Left ventricle myocardium inferior (tissue), 1 donor: ENCODE results near the gene SLC15A4. TPM values are rescaled to one million over a fixed set of nuclear protein-coding genes. Genes with fewer than 3 reads are reported as not detected.
A peak's percentile ranks its signal among the peaks of the same experiment; 100 is the strongest.

Experiments
- DNase-seq: peaks from one replicate; pipeline ENCODE4 v3.0.0-alpha.2; 2020
- H3K27ac ChIP-seq: fragments of 200-600 bp; replicated peaks from 2 replicates; pipeline ENCODE4 v1.8.0; 2021
- H3K27me3 ChIP-seq: fragments of 200-600 bp; 2 replicates; pipeline ENCODE4 v1.8.0; 2021; ENCODE audit warnings: low read depth
- H3K36me3 ChIP-seq: fragments of 200-600 bp; 2 replicates; pipeline ENCODE4 v1.8.0; 2021
- H3K4me1 ChIP-seq: fragments of 200-600 bp; 2 replicates; pipeline ENCODE4 v1.8.0; 2021
- H3K4me3 ChIP-seq: fragments of 200-600 bp; 2 replicates; pipeline ENCODE4 v1.8.0; 2021; ENCODE audit warnings: mild to moderate bottlenecking, moderate library complexity
- H3K9me3 ChIP-seq: fragments of 200-600 bp; replicated peaks from 2 replicates; pipeline ENCODE4 v1.8.0; 2021
- intact Hi-C: fragments of 100-400 bp; cut with micrococcal nuclease; formaldehyde crosslinking; loops from one replicate; pipeline ENCODE4 v1.11.0; 2022
- total RNA-seq: library from RNA; stranded (reverse); fragmentation: NEBNext Ultra II Directional; extraction: Animal tissue kit (Norgen Biotek cat#: 25700); gene quantifications from one replicate; pipeline ENCODE4 v1.2.1, GENCODE V29; 2021
- TF ChIP-seq, protein P1 (sequence below): fragments of 200-600 bp; IDR thresholded peaks from 2 replicates; pipeline ENCODE4 v1.8.0; 2021; ENCODE audit warnings: antibody characterized with exemption, mild to moderate bottlenecking, borderline replicate concordance
- donor health status: DM: no; HTN: yes; CAD: no; lungs with severe emphysema.

SLC15A4 gene
- total RNA-seq, 1 donor from 2014 or later, result 15.4 TPM

DNA sequence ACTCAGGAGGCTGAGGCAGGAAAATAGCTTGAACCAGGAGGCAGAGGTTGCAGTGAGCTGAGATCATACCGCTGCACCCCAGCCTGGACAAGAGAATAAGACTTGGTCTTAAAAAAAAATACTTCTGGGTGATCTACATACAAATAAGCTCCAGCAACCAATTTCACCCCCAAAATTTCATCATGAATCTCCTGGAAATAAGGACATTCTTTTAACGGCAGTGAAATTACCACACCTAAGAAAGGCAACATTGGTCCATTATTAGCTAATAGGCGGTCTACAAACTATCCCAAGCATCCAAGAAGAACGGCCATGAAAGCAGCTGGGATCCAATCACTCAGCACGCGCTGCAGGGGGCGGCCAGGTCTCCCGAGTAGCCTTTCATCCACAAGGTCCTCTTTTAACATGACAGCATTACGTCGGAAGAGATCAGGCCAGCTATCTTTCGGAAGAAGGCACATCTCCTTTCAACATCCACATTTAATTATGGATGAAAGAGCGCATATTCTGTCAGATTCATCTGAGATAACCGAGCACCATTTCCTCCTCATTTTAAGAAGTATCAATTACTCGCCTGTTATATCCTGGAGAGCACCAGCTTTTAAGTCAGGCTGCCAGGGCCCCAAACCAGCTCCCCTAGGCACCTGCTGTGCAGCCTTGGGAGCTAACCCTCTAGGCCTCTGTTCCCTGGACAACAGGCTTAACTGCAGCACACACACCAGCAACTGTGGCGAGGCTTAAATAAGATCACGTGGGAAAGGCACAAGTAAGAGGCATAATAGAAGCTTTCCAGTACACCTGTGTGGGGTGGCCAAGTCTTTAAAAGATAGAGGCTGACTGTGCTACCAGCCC lies 4.2 kb downstream of the SLC15A4 start:
- H3K36me3 ChIP-seq, result peaks cover 3% of the 10 kb centered on the region
- H3K9me3 ChIP-seq, result no peaks in the 10 kb centered on the region
- H3K4me3 ChIP-seq, result no peak overlapping the region
- no peaks in the 10 kb centered on the region for H3K27me3 ChIP-seq
- TF ChIP-seq, protein P1, sequence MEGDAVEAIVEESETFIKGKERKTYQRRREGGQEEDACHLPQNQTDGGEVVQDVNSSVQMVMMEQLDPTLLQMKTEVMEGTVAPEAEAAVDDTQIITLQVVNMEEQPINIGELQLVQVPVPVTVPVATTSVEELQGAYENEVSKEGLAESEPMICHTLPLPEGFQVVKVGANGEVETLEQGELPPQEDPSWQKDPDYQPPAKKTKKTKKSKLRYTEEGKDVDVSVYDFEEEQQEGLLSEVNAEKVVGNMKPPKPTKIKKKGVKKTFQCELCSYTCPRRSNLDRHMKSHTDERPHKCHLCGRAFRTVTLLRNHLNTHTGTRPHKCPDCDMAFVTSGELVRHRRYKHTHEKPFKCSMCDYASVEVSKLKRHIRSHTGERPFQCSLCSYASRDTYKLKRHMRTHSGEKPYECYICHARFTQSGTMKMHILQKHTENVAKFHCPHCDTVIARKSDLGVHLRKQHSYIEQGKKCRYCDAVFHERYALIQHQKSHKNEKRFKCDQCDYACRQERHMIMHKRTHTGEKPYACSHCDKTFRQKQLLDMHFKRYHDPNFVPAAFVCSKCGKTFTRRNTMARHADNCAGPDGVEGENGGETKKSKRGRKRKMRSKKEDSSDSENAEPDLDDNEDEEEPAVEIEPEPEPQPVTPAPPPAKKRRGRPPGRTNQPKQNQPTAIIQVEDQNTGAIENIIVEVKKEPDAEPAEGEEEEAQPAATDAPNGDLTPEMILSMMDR, result no peak
- H3K4me1 ChIP-seq, result peaks cover 92% of the 10 kb centered on the region
- intact Hi-C loops, result no loop called here
- H3K27ac ChIP-seq, result peak overlapping the region; percentile 88
- DNase-seq, result no peak

DNA sequence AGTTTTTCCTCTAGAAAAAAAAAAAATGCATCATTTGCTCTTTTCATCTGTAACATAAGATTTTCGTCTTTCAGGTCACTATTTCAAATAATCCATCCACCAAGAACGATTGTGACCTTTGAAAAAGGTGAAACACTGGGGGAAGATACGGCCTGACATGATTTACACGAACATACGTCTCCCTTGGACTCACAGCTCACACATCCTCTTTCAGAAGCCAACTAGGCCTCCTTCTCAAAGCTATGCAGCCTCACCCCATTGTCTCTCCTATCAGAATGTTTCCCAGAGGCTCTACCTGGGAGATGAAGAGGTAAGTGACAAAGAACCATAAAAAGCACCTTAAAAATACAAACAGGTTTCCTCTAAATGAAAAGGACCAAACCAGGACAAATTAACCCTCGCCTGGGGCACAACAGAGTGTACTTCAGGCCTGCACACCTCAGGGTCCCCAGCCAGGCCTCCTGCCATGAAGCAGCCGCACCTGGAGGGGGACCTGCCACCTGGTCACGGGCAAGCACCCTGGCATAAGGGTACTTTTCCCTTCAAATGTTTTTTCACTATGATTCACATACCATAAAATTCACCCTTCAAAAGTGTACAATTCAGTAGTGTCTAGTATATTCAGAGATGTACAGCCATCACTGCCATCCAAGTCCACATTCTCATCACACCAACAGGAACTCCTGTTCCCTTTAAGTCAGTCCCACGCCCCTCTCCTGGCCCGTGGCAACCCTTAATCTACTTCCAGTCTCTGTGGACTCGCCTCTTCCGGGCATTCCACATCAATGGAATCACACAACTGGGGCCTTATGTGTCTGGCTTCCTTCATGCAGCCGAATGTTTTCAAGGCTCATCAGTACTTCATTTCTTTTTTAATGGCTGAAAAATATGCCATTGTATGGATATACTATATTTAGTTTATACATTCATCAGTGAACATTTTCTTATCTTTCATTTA lies 5.4 kb downstream of the SLC15A4 start:
- Histone ChIP-seq H3K36me3 (peaks cover 10% of the 10 kb centered on the region), H3K27me3 (no peaks in the 10 kb centered on the region), H3K4me1 (peaks cover 95% of the 10 kb centered on the region), H3K9me3 (no peaks in the 10 kb centered on the region), H3K27ac (peak overlapping the region; percentile 88), H3K4me3 (peak overlapping the region; percentile 1)
- TF ChIP-seq, protein P1, result no peak
- intact Hi-C loops, result no loop called here
- no peak for DNase-seq

DNA sequence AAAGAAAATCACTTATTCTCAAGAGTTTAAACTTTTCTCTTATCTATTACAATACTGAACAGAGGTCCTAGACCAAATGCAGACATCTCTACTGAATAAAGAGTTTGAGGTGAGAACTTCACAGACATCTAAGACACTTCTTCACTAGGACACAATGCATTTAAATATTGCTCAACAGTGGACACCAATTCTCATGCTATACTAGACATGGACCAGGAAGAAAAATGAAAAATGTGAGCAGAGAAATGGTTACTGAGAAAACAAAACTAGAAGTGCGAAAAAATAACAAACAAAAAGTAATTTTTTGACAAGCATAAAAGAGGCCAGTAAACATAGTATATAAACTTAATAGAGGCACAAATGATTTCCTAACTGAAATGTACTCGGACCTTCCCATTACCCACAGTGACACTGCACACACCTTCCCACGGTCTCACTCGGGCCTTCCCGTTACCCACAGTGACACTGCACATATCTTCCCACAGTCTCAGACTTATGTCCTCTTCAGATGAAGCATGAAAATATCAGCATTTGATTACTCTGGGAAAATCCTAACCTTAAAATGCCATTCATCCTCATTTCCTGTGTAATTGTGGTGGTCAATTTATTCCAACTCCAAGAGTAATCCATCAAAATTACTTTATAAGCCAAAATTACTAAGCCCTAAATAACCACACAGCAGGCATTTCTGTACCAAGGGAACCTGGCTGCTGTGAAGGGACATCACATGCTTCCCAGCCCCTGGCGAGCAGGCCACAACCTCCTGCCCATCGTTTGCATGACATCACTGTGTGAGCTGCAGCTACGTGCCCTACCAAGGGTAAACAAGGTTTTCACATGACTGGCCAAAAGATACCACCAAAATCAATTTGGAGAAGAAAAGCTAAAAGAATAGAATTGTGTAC lies 6.4 kb downstream of the SLC15A4 start:
- H3K4me1 ChIP-seq, result peaks cover 94% of the 10 kb centered on the region
- TF ChIP-seq, protein P1, result no peak
- H3K4me3 ChIP-seq, result peak overlapping the region; percentile 24
- no peaks in the 10 kb centered on the region for H3K9me3 ChIP-seq
- DNase-seq, result peak; percentile 72
- peak overlapping the region; percentile 88 for H3K27ac ChIP-seq
- intact Hi-C loops, result no loop called here
- H3K27me3 ChIP-seq, result no peaks in the 10 kb centered on the region
- peaks cover 13% of the 10 kb centered on the region for H3K36me3 ChIP-seq

DNA sequence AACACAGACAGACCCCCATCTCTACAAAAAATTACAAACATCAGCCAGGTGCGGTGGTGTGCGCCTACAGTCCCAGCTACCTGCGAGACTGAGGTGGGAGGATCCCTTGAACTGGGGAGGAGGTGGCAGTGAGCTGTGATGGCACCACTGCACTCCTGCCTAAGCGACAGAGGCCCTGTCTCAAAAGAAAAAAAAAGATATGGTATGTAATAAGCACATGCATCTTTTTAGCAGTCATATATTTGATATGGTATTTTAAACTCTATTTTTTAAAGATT lies 7.2 kb downstream of the SLC15A4 start:
- DNase-seq, result no peak
- Histone ChIP-seq H3K36me3 (peaks cover 13% of the 10 kb centered on the region), H3K27ac (peak overlapping the region; percentile 88), H3K4me1 (peaks cover 94% of the 10 kb centered on the region), H3K27me3 (no peaks in the 10 kb centered on the region), H3K4me3 (no peak overlapping the region), H3K9me3 (no peaks in the 10 kb centered on the region)
- intact Hi-C loops, result no loop called here
- TF ChIP-seq, protein P1, result no peak
